CD14-positive monocyte (primary cell): ENCODE data around the gene TRIP6. TPM values are rescaled to one million over a fixed set of nuclear protein-coding genes. Genes with fewer than 3 reads are reported as not detected.

Source experiments
- DNase-seq, 3 donors: peaks; one replicate each; pipeline ENCODE4 v3.0.0-alpha.2; 2011 to 2022
- H2AFZ ChIP-seq: 2 replicates; pipeline ENCODE4 v1.6.0; 2012; ENCODE audit warnings: mild to moderate bottlenecking, low read depth, low read length, inconsistent platforms; ENCODE audit not compliant: insufficient read depth, poor library complexity, severe bottlenecking
- H3K27ac ChIP-seq, 2 donors: 1 replicate in 1 of 2; 2 replicates in 1 of 2; pipeline ENCODE4 v1.5.1; 2012 to 2013; ENCODE audit warnings: low read length in 2 of 2, control low read depth in 1 of 2, inconsistent platforms in 1 of 2, low read depth in 1 of 2, mild to moderate bottlenecking in 1 of 2
- H3K27me3 ChIP-seq, 2 donors: one replicate each; pipeline versions ENCODE4 v1.6.0 to v1.6.1; 2011 to 2013; ENCODE audit warnings: low read length in 2 of 2; ENCODE audit not compliant: control insufficient read depth in 2 of 2, insufficient read depth in 2 of 2
- H3K36me3 ChIP-seq, 2 donors: replicated peaks in 1 of 2; 1 replicate in 1 of 2; 2 replicates in 1 of 2; pipeline versions ENCODE4 v1.5.1 to v1.6.1; 2012 to 2013; ENCODE audit warnings: low read length in 2 of 2, control low read depth in 1 of 2, inconsistent platforms in 1 of 2, mild to moderate bottlenecking in 1 of 2; ENCODE audit not compliant: insufficient read depth in 2 of 2, control insufficient read depth in 1 of 2
- H3K4me1 ChIP-seq, 2 donors: 1 replicate in 1 of 2; 2 replicates in 1 of 2; pipeline versions ENCODE4 v1.5.1 to v1.6.1; 2012 to 2013; ENCODE audit warnings: low read length in 2 of 2, control low read depth in 1 of 2, inconsistent platforms in 1 of 2, mild to moderate bottlenecking in 1 of 2, moderate library complexity in 1 of 2; ENCODE audit not compliant: insufficient read depth in 2 of 2, control insufficient read depth in 1 of 2
- H3K4me2 ChIP-seq: replicated peaks from 2 replicates; pipeline ENCODE3; 2012; ENCODE audit warnings: low read length, moderate library complexity, mild to moderate bottlenecking; ENCODE audit not compliant: poor library complexity, severe bottlenecking; ENCODE audit errors: extremely low read depth
- H3K4me3 ChIP-seq, 3 experiments: fragments of 200-600 bp in 1 of 3; sonication (generic) in 1 of 3; replicated peaks in 1 of 3; 1 replicate in 2 of 3; 2 replicates in 1 of 3; pipeline ENCODE4 v1.5.1; 2011 to 2013; ENCODE audit warnings: low read length in 3 of 3, mild to moderate bottlenecking in 3 of 3, control low read depth in 2 of 3, low read depth in 2 of 3, inconsistent platforms in 1 of 3, moderate library complexity in 1 of 3
- H3K79me2 ChIP-seq: 2 replicates; pipeline ENCODE4 v1.6.0; 2012; ENCODE audit warnings: mild to moderate bottlenecking, control low read depth, inconsistent platforms, low read length, moderate library complexity; ENCODE audit not compliant: insufficient read depth
- H3K9ac ChIP-seq: 2 replicates; pipeline ENCODE4 v1.6.0; 2017; ENCODE audit warnings: low read length, mild to moderate bottlenecking; ENCODE audit not compliant: insufficient read depth, poor library complexity, severe bottlenecking
- H3K9me3 ChIP-seq, 2 donors: replicated peaks in 1 of 2; 1 replicate in 1 of 2; 2 replicates in 1 of 2; pipeline versions ENCODE4 v1.5.1 to v1.6.1; 2012 to 2013; ENCODE audit warnings: low read length in 2 of 2, control low read depth in 1 of 2; ENCODE audit not compliant: control insufficient read depth in 1 of 2, insufficient read depth in 1 of 2
- H4K20me1 ChIP-seq: 2 replicates; pipeline ENCODE4 v1.6.0; 2012; ENCODE audit warnings: mild to moderate bottlenecking, low read length, control low read depth, moderate library complexity; ENCODE audit not compliant: insufficient read depth
- H3K27ac Mint-ChIP-seq, 7 donors: one replicate each; pipeline ENCODE4 v1.8.0; 2020; ENCODE audit warnings: mild to moderate bottlenecking in 7 of 7, mixed read lengths in 7 of 7, moderate library complexity in 6 of 7, inconsistent platforms in 2 of 7
- H3K27me3 Mint-ChIP-seq, 3 donors: one replicate each; pipeline ENCODE4 v1.8.0; 2021 to 2022; ENCODE audit warnings: low read depth in 3 of 3, mild to moderate bottlenecking in 3 of 3, mixed read lengths in 3 of 3, moderate library complexity in 3 of 3, inconsistent platforms in 1 of 3
- H3K36me3 Mint-ChIP-seq, 2 donors: one replicate each; pipeline ENCODE4 v1.8.0; 2020; ENCODE audit warnings: mixed read lengths in 2 of 2, inconsistent platforms in 1 of 2, mild to moderate bottlenecking in 1 of 2
- H3K4me1 Mint-ChIP-seq: one replicate; pipeline ENCODE4 v1.8.0; 2020; ENCODE audit warnings: mild to moderate bottlenecking, mixed read lengths
- H3K4me3 Mint-ChIP-seq, 2 donors: one replicate each; pipeline ENCODE4 v1.8.0; 2020; ENCODE audit warnings: mild to moderate bottlenecking in 2 of 2, mixed read lengths in 2 of 2, moderate library complexity in 1 of 2
- H3K9me3 Mint-ChIP-seq, 7 donors: one replicate each; pipeline ENCODE4 v1.8.0; 2020 to 2022; ENCODE audit warnings: mixed read lengths in 7 of 7, mild to moderate bottlenecking in 6 of 7, moderate library complexity in 6 of 7, inconsistent platforms in 2 of 7
- CTCF ChIP-seq: fragments of 200-600 bp; IDR thresholded peaks from one replicate; pipeline ENCODE4 v1.8.0; 2022; ENCODE audit warnings: antibody characterized with exemption, mild to moderate bottlenecking
- WGBS: methylation state at CpG from one replicate; pipeline ENCODE4 v1.1.5; 2013; ENCODE audit warnings: missing lambda C conversion rate; ENCODE audit not compliant: insufficient coverage; 5-methylcytosine and 5-hydroxymethylcytosine counted together
- intact Hi-C, 2 donors: fragments of 100-400 bp; cut with micrococcal nuclease; formaldehyde crosslinking; loops; one replicate each; pipeline versions ENCODE4 v1.15.0 to v1.15.1; 2023
- polyA plus RNA-seq, 3 donors: library from polyadenylated mRNA; depleted of rRNA in 1 of 3; unstranded in 2 of 3; stranded (reverse) in 1 of 3; fragments of 300-500 nt in 2 of 3; fragments of >200 nt in 1 of 3; fragmentation: Illumina TruSeq in 2 of 3; gene quantifications; 1 replicate in 2 of 3; 2 replicates in 1 of 3; pipeline ENCODE4 v1.2.3, GENCODE V29; 2012 to 2021

TRIP6 gene
- polyA plus RNA-seq, 3 donors: 1.9 to 5.9 (median 5.8) TPM

GRCh38 chr7:100826514-100827329, 40.5 kb upstream of the TRIP6 start:
- Mint-ChIP-seq H3K4me3 (peak overlapping the region; percentile 67 to 90), H3K36me3 (peaks cover 6 to 11% of the 10 kb centered on the region in 2 donors), H3K27me3 (peaks cover 63 to 72% (median 66%) of the 10 kb centered on the region in 3 donors), H3K9me3 (peaks cover 2 to 20% (median 14%) of the 10 kb centered on the region in 7 donors), H3K27ac (no peak overlapping the region), H3K4me1 (peaks cover 28% of the 10 kb centered on the region)
- TF ChIP-seq CTCF: no peak
- Histone ChIP-seq H3K9me3 (peaks cover 0 to 4% of the 10 kb centered on the region in 2 donors), H3K36me3 (no peaks in the 10 kb centered on the region), H3K4me2 (peak overlapping the region; percentile 90), H3K9ac (peak overlapping the region; percentile 17), H4K20me1 (no peaks in the 10 kb centered on the region), H3K79me2 (no peaks in the 10 kb centered on the region), H2AFZ (peak overlapping the region; percentile 75), H3K27ac (no peak overlapping the region), H3K4me3 (peak overlapping the region; percentile 1 to 73 (median 15)), H3K4me1 (peaks cover 32 to 40% of the 10 kb centered on the region in 2 donors), H3K27me3 (peaks cover 24 to 62% of the 10 kb centered on the region in 2 donors)
- intact Hi-C loops: no loop called here
- WGBS: 0% methylated on average over 46 of the region's 71 CpGs
- DNase-seq: no peak

- H3K4me1 Mint-ChIP-seq: peaks cover 28% of the 10 kb centered on the region
- intact Hi-C loops: no loop called here
- peaks cover 64 to 74% (median 68%) of the 10 kb centered on the region in 3 donors for H3K27me3 Mint-ChIP-seq
- H3K27ac ChIP-seq: no peak within 1 kb of the TSS
- H4K20me1 ChIP-seq: no peaks in the 10 kb centered on the region
- H3K4me2 ChIP-seq: peak within 1 kb of the TSS; percentile 90
- no peak for DNase-seq
- H3K4me1 ChIP-seq: peaks cover 32 to 40% of the 10 kb centered on the region in 2 donors
- peaks cover 6 to 11% of the 10 kb centered on the region in 2 donors for H3K36me3 Mint-ChIP-seq
- peak within 1 kb of the TSS; percentile 75 for H2AFZ ChIP-seq
- peaks cover 0 to 4% of the 10 kb centered on the region in 2 donors for H3K9me3 ChIP-seq
- H3K9ac ChIP-seq: peak within 1 kb of the TSS; percentile 17
- H3K79me2 ChIP-seq: no peaks in the 10 kb centered on the region
- peaks cover 2 to 20% (median 14%) of the 10 kb centered on the region in 7 donors for H3K9me3 Mint-ChIP-seq
- TF ChIP-seq CTCF: no peak
- H3K4me3 Mint-ChIP-seq: peak within 1 kb of the TSS; percentile 75 to 92
- H3K27me3 ChIP-seq: peaks cover 24 to 62% of the 10 kb centered on the region in 2 donors
- no peaks in the 10 kb centered on the region for H3K36me3 ChIP-seq
- WGBS: under 1% methylated on average over 61 of the region's 80 CpGs
- peak within 1 kb of the TSS in 1 of 7 donors; percentile 65 for H3K27ac Mint-ChIP-seq
- peak within 1 kb of the TSS; percentile 28 to 73 (median 31) for H3K4me3 ChIP-seq
Measured at GRCh38 chr7:100827330-100828226, 39.6 kb upstream of the TRIP6 start, which contains the start of gene EPHB4. Gene EPHB4 (minus strand): TSS chr7:100827523. CDS start chr7:100827030, 493 bp downstream.
